ENCODE results near the gene HIGD1A.

The HIGD1A gene

DNA sequence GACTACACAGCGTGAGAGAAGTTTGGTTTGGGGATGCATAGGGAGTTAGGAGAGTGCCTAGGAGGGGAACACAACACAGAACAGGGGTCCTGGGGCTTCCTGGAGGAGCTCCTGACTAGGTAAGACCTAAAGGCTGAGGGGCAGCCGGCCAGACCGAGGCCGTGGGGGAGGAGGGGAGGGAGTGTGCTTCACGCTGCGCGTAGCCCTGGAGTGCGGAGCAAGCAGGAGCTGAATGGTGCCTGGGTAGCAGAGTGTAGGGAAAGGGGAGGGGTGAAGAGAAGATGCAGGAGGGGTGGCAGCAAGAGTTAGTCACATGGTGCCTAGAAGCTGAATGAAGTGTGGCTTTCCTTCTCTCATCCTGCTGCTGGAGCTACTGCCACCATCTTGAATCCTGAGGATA is 69.3 kb downstream of the HIGD1A start:
- no peak for DNase-seq (ENCODE audit: low spot score)

DNA sequence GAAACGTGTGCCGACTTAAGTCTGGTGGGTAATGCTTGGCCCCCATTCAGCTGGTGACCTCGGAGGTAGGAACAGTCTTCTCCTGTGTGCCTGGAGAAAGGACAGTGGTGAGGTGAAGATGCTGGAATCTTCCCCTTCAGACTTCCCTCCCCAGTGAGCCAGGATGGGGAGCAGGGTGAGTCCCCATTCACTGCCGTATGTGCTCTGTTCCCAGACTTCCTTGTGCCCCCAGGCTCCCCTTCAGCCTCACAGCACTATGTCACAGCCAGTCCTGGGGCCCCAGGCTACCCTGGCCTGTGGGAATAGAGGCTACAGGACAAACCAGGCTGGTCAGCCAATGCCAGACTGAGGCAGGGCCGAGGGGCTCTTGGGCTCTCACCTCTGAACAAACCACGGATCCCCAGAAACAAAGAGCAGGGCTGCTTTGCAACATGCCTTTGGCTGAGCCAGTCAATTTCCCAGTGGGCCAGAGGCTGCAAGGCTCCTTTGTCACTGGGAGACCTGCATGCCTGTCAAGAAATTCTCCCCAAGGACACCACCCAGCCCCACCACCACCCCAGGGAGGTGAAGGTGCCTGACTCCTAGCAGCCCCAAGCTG is 69.9 kb downstream of the HIGD1A start:
- DNase-seq (ENCODE audit: low spot score): no peak

DNA sequence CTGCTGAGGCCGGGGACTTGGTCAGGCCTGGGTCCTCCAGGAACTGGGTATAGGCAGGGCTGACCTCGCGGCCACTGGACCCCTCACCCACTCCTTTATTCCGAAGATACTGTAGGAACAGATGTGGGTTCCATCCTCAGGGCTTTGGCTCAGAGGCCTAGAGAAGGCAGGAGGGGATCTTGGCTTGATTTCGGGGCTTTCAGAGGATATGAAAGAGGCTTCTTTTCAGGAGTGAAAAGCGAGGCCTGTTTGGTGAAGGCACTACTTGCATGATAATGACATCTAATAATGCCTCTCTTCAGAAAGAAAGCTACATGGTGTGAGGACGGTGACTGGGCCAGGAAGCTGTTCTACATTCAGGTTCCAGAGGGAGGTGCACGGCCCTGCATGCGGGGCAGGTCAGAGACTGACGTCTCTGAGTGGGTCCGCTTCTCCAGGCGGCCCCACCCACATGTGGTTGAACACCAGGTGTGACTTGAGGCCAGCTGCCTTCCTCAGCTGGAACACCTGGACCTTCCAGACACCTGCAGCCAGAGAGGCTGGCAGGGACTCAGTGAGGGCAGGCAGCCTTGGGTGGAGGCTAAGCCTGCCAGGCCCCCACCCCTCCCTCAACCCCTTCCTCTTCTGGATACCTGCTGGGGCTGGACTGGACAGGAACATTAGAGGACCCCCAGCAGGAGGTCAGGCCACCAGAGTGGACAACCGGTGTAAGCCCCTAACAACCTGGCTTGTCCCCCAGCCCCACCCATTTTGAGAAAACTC is 70.6 kb downstream of the HIGD1A start:
- no peak for DNase-seq (ENCODE audit: low spot score)
